H1 (cell line): ENCODE results near the gene MKRN2OS. TPM values are rescaled to one million over a fixed set of nuclear protein-coding genes. Genes with fewer than 3 reads are reported as not detected.
"Not testable (repeated sequence)": the region's sequence is repeated elsewhere in the genome, so short reads cannot be mapped to it uniquely, and the experiment has no call there.

ENCODE experiments used
- CTCF ChIA-PET: fragments of 300-600 bp; sonication (Branson Sonifier 250); formaldehyde crosslinking; loops from one replicate; lab custom pipeline; 2021; ENCODE audit not compliant: partially characterized antibody; lab: Charles Lee
- POLR2A ChIA-PET: fragments of 300-600 bp; sonication (Branson Sonifier 250); formaldehyde crosslinking; loops from one replicate; lab custom pipeline; 2021; ENCODE audit warnings: inconsistent platforms; ENCODE audit not compliant: partially characterized antibody; lab: Charles Lee
- DNase-seq, 2 experiments: peaks; one replicate each; pipeline versions ENCODE4 v3.0.0 to v3.0.0-alpha.2; 2010 to 2022; ENCODE audit warnings: low spot score in 2 of 2, low read depth in 1 of 2, mixed read lengths in 1 of 2
- FAIRE-seq: peaks from 2 replicates; lab custom pipeline; 2011; peaks lifted over from hg19 to GRCh38; lab: Jason Lieb, UNC
- H2AFZ ChIP-seq: 2 replicates; pipeline ENCODE4 v1.8.1; 2012; ENCODE audit warnings: low read length, inconsistent platforms
- H2AK5ac ChIP-seq: 2 replicates; pipeline ENCODE4 v1.6.1; 2013; ENCODE audit warnings: low read depth, low read length
- H2BK120ac ChIP-seq: replicated peaks from 2 replicates; pipeline ENCODE3; 2013; ENCODE audit warnings: low read depth, low read length, inconsistent platforms
- H2BK12ac ChIP-seq: 2 replicates; pipeline ENCODE4 v1.6.1; 2013; ENCODE audit warnings: low read depth, low read length
- H2BK15ac ChIP-seq: 2 replicates; pipeline ENCODE4 v1.6.1; 2013; ENCODE audit warnings: low read length
- H2BK20ac ChIP-seq: 2 replicates; pipeline ENCODE4 v1.6.1; 2013; ENCODE audit warnings: low read length
- H2BK5ac ChIP-seq: 2 replicates; pipeline ENCODE4 v1.6.1; 2013; ENCODE audit warnings: low read depth, low read length
- H3K14ac ChIP-seq: 2 replicates; pipeline ENCODE4 v1.6.1; 2013; ENCODE audit warnings: inconsistent platforms; ENCODE audit not compliant: insufficient read length
- H3K18ac ChIP-seq: 2 replicates; pipeline ENCODE4 v1.6.1; 2013; ENCODE audit warnings: low read length; ENCODE audit errors: extremely low read depth
- H3K23ac ChIP-seq: 2 replicates; pipeline ENCODE4 v1.6.1; 2013; ENCODE audit warnings: inconsistent platforms; ENCODE audit not compliant: insufficient read length
- H3K23me2 ChIP-seq: 2 replicates; pipeline ENCODE4 v1.6.1; 2013; ENCODE audit warnings: low read depth, low read length
- H3K27ac ChIP-seq: 2 replicates; pipeline ENCODE4 v1.6.1; 2011; ENCODE audit warnings: low read depth, low read length, inconsistent platforms
- H3K27me3 ChIP-seq, 4 experiments: replicated peaks in 1 of 4; 1 replicate in 1 of 4; 2 replicates in 3 of 4; pipeline versions ENCODE4 v1.6.1 to v1.8.1; 2011 to 2013; ENCODE audit warnings: low read length in 3 of 4, mild to moderate bottlenecking in 3 of 4, inconsistent platforms in 2 of 4, mixed read lengths in 2 of 4, moderate library complexity in 1 of 4; ENCODE audit not compliant: control insufficient read depth in 3 of 4, insufficient read depth in 3 of 4; ENCODE audit errors: extremely low read depth in 1 of 4
- H3K36me3 ChIP-seq, 4 experiments: 2 replicates each; pipeline versions ENCODE4 v1.6.1 to v1.8.1; 2011 to 2013; ENCODE audit warnings: mild to moderate bottlenecking in 4 of 4, low read length in 3 of 4, moderate library complexity in 2 of 4, control low read depth in 1 of 4, inconsistent platforms in 1 of 4; ENCODE audit not compliant: insufficient read depth in 4 of 4, control insufficient read depth in 2 of 4
- H3K4ac ChIP-seq: replicated peaks from 2 replicates; pipeline ENCODE3; 2013; ENCODE audit warnings: low read length, low read depth, mixed read lengths, inconsistent platforms; ENCODE audit not compliant: insufficient read length
- H3K4me1 ChIP-seq, 4 experiments: replicated peaks in 1 of 4; 1 replicate in 1 of 4; 2 replicates in 3 of 4; pipeline versions ENCODE4 v1.6.1 to v1.8.1; 2011 to 2013; ENCODE audit warnings: low read length in 3 of 4, inconsistent platforms in 2 of 4, mixed read lengths in 1 of 4; ENCODE audit not compliant: insufficient read depth in 4 of 4, control insufficient read depth in 3 of 4
- H3K4me2 ChIP-seq, 2 experiments: 2 replicates each; pipeline versions ENCODE4 v1.6.1 to v1.8.1; 2011 to 2013; ENCODE audit warnings: low read depth in 2 of 2, low read length in 2 of 2, control low read depth in 1 of 2, inconsistent platforms in 1 of 2, mild to moderate bottlenecking in 1 of 2; ENCODE audit not compliant: insufficient read depth in 1 of 2
- H3K4me3 ChIP-seq, 4 experiments: fragments of 200-600, 300-600 bp in 1 of 4; sonication (generic), shearing (Covaris generic), sonication (Bioruptor Twin) in 1 of 4; 2 replicates each; pipeline versions ENCODE4 v1.5.1 to v1.8.1; 2011 to 2016; ENCODE audit warnings: low read length in 4 of 4, low read depth in 3 of 4, control low read depth in 2 of 4, inconsistent platforms in 2 of 4, mild to moderate bottlenecking in 2 of 4, mixed read lengths in 1 of 4, moderate library complexity in 1 of 4; ENCODE audit not compliant: insufficient read depth in 2 of 4; ENCODE audit errors: extremely low read depth in 1 of 4
- H3K56ac ChIP-seq: replicated peaks from 2 replicates; pipeline ENCODE3; 2013; ENCODE audit warnings: low read depth, mild to moderate bottlenecking, mixed read lengths, low read length, inconsistent platforms; ENCODE audit not compliant: insufficient read length
- H3K79me1 ChIP-seq: 2 replicates; pipeline ENCODE4 v1.6.1; 2013; ENCODE audit warnings: low read depth, low read length, control low read depth
- H3K79me2 ChIP-seq, 2 experiments: 2 replicates each; pipeline versions ENCODE4 v1.6.1 to v1.8.1; 2012 to 2013; ENCODE audit warnings: low read length in 2 of 2, mild to moderate bottlenecking in 2 of 2, inconsistent platforms in 1 of 2; ENCODE audit not compliant: insufficient read depth in 2 of 2, control insufficient read depth in 1 of 2
- H3K9ac ChIP-seq, 4 experiments: replicated peaks in 1 of 4; 1 replicate in 1 of 4; 2 replicates in 3 of 4; pipeline versions ENCODE4 v1.6.1 to v1.8.1; 2011 to 2013; ENCODE audit warnings: low read depth in 3 of 4, low read length in 3 of 4, control low read depth in 2 of 4, mild to moderate bottlenecking in 2 of 4, moderate library complexity in 2 of 4, inconsistent platforms in 1 of 4; ENCODE audit errors: extremely low read depth in 1 of 4
- H3K9me3 ChIP-seq, 2 experiments: 2 replicates each; pipeline versions ENCODE4 v1.6.1 to v1.8.1; 2012 to 2013; ENCODE audit warnings: mild to moderate bottlenecking in 2 of 2, moderate library complexity in 2 of 2, control low read depth in 1 of 2, inconsistent platforms in 1 of 2, low read depth in 1 of 2, low read length in 1 of 2, mixed read lengths in 1 of 2; ENCODE audit not compliant: insufficient read depth in 2 of 2
- H4K20me1 ChIP-seq, 2 experiments: replicated peaks in 1 of 2; 2 replicates each; pipeline versions ENCODE3 to v1.8.1; 2011 to 2013; ENCODE audit warnings: inconsistent platforms in 2 of 2, low read length in 2 of 2, mild to moderate bottlenecking in 1 of 2; ENCODE audit not compliant: insufficient read depth in 2 of 2, control insufficient read depth in 1 of 2
- H4K5ac ChIP-seq: 2 replicates; pipeline ENCODE4 v1.6.1; 2013; ENCODE audit warnings: low read length, low read depth, mixed read lengths, inconsistent platforms; ENCODE audit not compliant: insufficient read length
- H4K8ac ChIP-seq: 2 replicates; pipeline ENCODE4 v1.8.0; 2013; ENCODE audit warnings: mild to moderate bottlenecking, moderate library complexity, low read length, inconsistent platforms; ENCODE audit not compliant: insufficient read depth; ENCODE audit errors: extremely low read depth
- H4K91ac ChIP-seq: replicated peaks from 2 replicates; pipeline ENCODE3; 2013; ENCODE audit warnings: low read length, mixed read lengths, inconsistent platforms; ENCODE audit not compliant: insufficient read length
- CEBPB ChIP-seq: IDR thresholded peaks from 2 replicates; pipeline ENCODE4 v1.6.1; 2012; ENCODE audit warnings: low read depth, low read length
- WGBS, 2 experiments: shearing (Covaris generic) in 1 of 2; methylation state at CpG; one replicate each; pipeline versions ENCODE4 v1.1.6 to v1.1.7; 2013 to 2015; ENCODE audit warnings: low lambda C conversion rate in 2 of 2, mixed read lengths in 2 of 2, inconsistent platforms in 1 of 2, low coverage in 1 of 2, missing lambda C conversion rate in 1 of 2; ENCODE audit not compliant: insufficient replicate concordance in 2 of 2, insufficient coverage in 1 of 2, insufficient read length in 1 of 2; ENCODE audit errors: extremely low coverage in 1 of 2, missing lambda C conversion rate in 1 of 2; 5-methylcytosine and 5-hydroxymethylcytosine counted together
- polyA plus RNA-seq, 7 experiments: library from polyadenylated mRNA; depleted of rRNA in 3 of 7; stranded (reverse) in 5 of 7; unstranded in 2 of 7; fragments of >200 nt in 5 of 7; fragments of 200-250 nt in 2 of 7; gene quantifications; 1 replicate in 5 of 7; 2 replicates in 1 of 7; 4 replicates in 1 of 7; pipeline versions ENCODE4 v1.2.1 to v1.2.3, GENCODE V29; 2011 to 2013; ENCODE audit warnings: missing spikeins in 2 of 7, mixed read lengths in 2 of 7
- total RNA-seq: library from RNA; stranded (reverse); fragmentation: NEBNext Ultra II Directional; extraction: Animal tissue kit (Norgen Biotek cat#: 25700); gene quantifications from 2 replicates; pipeline ENCODE4 v1.2.1, GENCODE V29; 2021

Gene MKRN2OS
- total and polyA plus RNA-seq, 2 of the 8 experiments (the other 6 are each of a cell fraction or from before 2014, with no cell fraction given), result 0.15 to 0.41 TPM

DNA sequence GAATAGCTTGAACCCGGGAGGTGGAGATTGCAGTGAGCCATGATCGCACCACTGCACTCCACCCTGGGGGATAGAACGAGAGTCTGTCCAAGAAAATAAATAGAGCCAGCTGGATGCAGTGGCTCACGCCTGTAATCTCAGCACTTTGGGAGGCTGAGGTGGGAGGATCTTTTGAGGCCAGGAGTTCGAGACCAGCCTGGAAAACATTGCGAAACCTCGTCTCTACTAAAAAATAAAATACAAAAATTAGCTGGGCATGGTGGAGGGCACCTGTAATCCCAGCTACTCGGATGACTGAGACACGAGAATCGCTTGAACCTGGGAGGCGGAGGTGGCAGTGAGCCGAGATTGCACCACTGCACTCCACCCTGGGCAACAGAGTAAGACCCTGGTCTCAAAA, 1.8 kb downstream of the MKRN2OS start:
- not testable (repeated sequence) for H2BK20ac ChIP-seq, H3K4me2 ChIP-seq, H2AFZ ChIP-seq, H3K4me3 ChIP-seq, H2BK5ac ChIP-seq, H3K4ac ChIP-seq, H3K56ac ChIP-seq, H2BK120ac ChIP-seq, H3K14ac ChIP-seq, H2AK5ac ChIP-seq, H3K36me3 ChIP-seq, H3K23ac ChIP-seq, H3K79me1 ChIP-seq, H3K9me3 ChIP-seq, H3K79me2 ChIP-seq, H2BK15ac ChIP-seq, H4K91ac ChIP-seq, H4K5ac ChIP-seq, H3K18ac ChIP-seq, H4K8ac ChIP-seq, H3K9ac ChIP-seq, FAIRE-seq, H3K4me1 ChIP-seq, H3K27ac ChIP-seq, H4K20me1 ChIP-seq, H2BK12ac ChIP-seq, H3K27me3 ChIP-seq, DNase-seq, H3K23me2 ChIP-seq
- ChIA-PET POLR2A (interaction anchor here (1.1 to 3.0 kb wide), 4 partner anchors 11 to 290 kb away, joined by 3 to 21 read pairs (median 5); partner anchors contain the start of gene MKRN2), CTCF (interaction anchor here (0.6 to 3.2 kb wide), 7 partner anchors 9 to 440 kb away, joined by 3 to 12 read pairs (median 6); partner anchors contain the start of gene MKRN2)
- TF ChIP-seq CEBPB, result peak; percentile 4; the same call in 1 of the 2 replicates
- 90% methylated on average over 12 of the region's 12 CpGs; no CpG with 5 or more reads in 1 of the 2 experiments for WGBS, 2 experiments
